ENCODE results near the gene CHRM1.

Gene CHRM1

GRCh38 chr11:62897311-62897710 lies 23.9 kb downstream of the CHRM1 start:
- no peak for DNase-seq

- DNase-seq, result no peak
These were observed 25.1 kb downstream of the CHRM1 start for GRCh38 chr11:62896049-62896448.

- DNase-seq, result no peak
These were observed 25.7 kb downstream of the CHRM1 start for GRCh38 chr11:62895501-62895900.

GRCh38 chr11:62892077-62892922 lies 28.9 kb downstream of the CHRM1 start:
- no peak for DNase-seq

GRCh38 chr11:62889484-62890437 lies 31.4 kb downstream of the CHRM1 start:
- DNase-seq, result no peak

GRCh38 chr11:62889126-62889483 lies 32.1 kb downstream of the CHRM1 start:
- DNase-seq, result no peak

- DNase-seq, result no peak
These were observed 32.8 kb downstream of the CHRM1 start for GRCh38 chr11:62888406-62888805.

GRCh38 chr11:62885137-62885750 lies 35.9 kb downstream of the CHRM1 start:
- no peak for DNase-seq

- DNase-seq, result no peak
These were observed 37.5 kb downstream of the CHRM1 start for GRCh38 chr11:62883673-62884072.

GRCh38 chr11:62882788-62883501 lies 38.2 kb downstream of the CHRM1 start:
- no peak for DNase-seq

- no peak for DNase-seq
These were observed 38.8 kb downstream of the CHRM1 start for GRCh38 chr11:62882431-62882749.

GRCh38 chr11:62881579-62882430 lies 39.4 kb downstream of the CHRM1 start:
- DNase-seq, result peak; percentile 93

- DNase-seq, result peak; percentile 92
These were observed 40.2 kb downstream of the CHRM1 start, which contains the start of gene SLC3A2 for GRCh38 chr11:62880803-62881578. Gene SLC3A2, plus strand, starts transcription at chr11:62880896. Its CDS starts 128 bp downstream, at chr11:62881024.

GRCh38 chr11:62880231-62880802 lies 40.8 kb downstream of the CHRM1 start:
- DNase-seq, result no peak

- DNase-seq, result no peak
These were observed 41.8 kb downstream of the CHRM1 start for GRCh38 chr11:62879235-62879978.

- no peak for DNase-seq
These were observed 44.5 kb downstream of the CHRM1 start for GRCh38 chr11:62876712-62877111.

GRCh38 chr11:62875698-62876478 lies 45.3 kb downstream of the CHRM1 start:
- DNase-seq, result no peak

GRCh38 chr11:62874851-62875250 lies 46.3 kb downstream of the CHRM1 start:
- no peak for DNase-seq

- no peak for DNase-seq
These were observed 55.5 kb downstream of the CHRM1 start for GRCh38 chr11:62865635-62866034.
